HG02840 (cell line): Measurements from ENCODE around the gene EIF3K.

Experiments used
- ATAC-seq: cut with Tn5 transposase; IDR thresholded peaks from one replicate; pipeline ENCODE4 v1.9.1; 2021; ENCODE audit warnings: mild to moderate bottlenecking, moderate library complexity, moderate number of reproducible peaks; ENCODE audit not compliant: unreplicated experiment, low FRiP score

EIF3K gene

GRCh38 chr19:38648769-38649304 is 29.8 kb downstream of the EIF3K start:
- no peak for ATAC-seq

GRCh38 chr19:38649305-38650171 is 30.6 kb downstream of the EIF3K start:
- no peak for ATAC-seq

GRCh38 chr19:38650172-38650775 is 31.3 kb downstream of the EIF3K start:
- ATAC-seq, result no peak

GRCh38 chr19:38650911-38651584 is 32.1 kb downstream of the EIF3K start:
- ATAC-seq, result no peak

- no peak for ATAC-seq
These were observed 34.1 kb downstream of the EIF3K start for GRCh38 chr19:38653028-38653571.

GRCh38 chr19:38654628-38655055 is 35.7 kb downstream of the EIF3K start:
- no peak for ATAC-seq

GRCh38 chr19:38655148-38655824 is 36.3 kb downstream of the EIF3K start:
- ATAC-seq, result no peak

- no peak for ATAC-seq
These were observed 37.4 kb downstream of the EIF3K start for GRCh38 chr19:38656171-38656981.

GRCh38 chr19:38657633-38658222 is 38.7 kb downstream of the EIF3K start:
- no peak for ATAC-seq

GRCh38 chr19:38658462-38659306 is 39.7 kb downstream of the EIF3K start:
- ATAC-seq, result no peak

GRCh38 chr19:38660724-38661123 is 41.7 kb downstream of the EIF3K start:
- ATAC-seq, result no peak

GRCh38 chr19:38661136-38661535 is 42.1 kb downstream of the EIF3K start:
- ATAC-seq, result no peak

- ATAC-seq, result no peak
These were observed 43.0 kb downstream of the EIF3K start for GRCh38 chr19:38661996-38662395.

- ATAC-seq, result no peak
These were observed 43.7 kb downstream of the EIF3K start for GRCh38 chr19:38662537-38663155.

GRCh38 chr19:38663156-38663651 is 44.2 kb downstream of the EIF3K start:
- ATAC-seq, result no peak

- no peak for ATAC-seq
These were observed 45.0 kb downstream of the EIF3K start for GRCh38 chr19:38663957-38664502.

GRCh38 chr19:38664503-38665211 is 45.7 kb downstream of the EIF3K start:
- no peak for ATAC-seq
